Activated CD4-positive, alpha-beta T cell treated with anti-CD3 and anti-CD28 coated beads, Interleukin-2, Interleukin-6, amounts not matched to agents 100 ng/mL and 50 ng/mL, durations not matched to agents 16 hours and 8 hours (primary cell): Measurements from ENCODE around the gene TPBGL.
"Not testable (repeated sequence)": the region's sequence is repeated elsewhere in the genome, so short reads cannot be mapped to it uniquely, and the experiment has no call there.

Source experiments
- DNase-seq: peaks from one replicate; pipeline ENCODE4 v3.0.0-alpha.2; 2020

TPBGL gene

GRCh38 chr11:75273411-75274391 lies 33.1 kb downstream of the TPBGL start:
- DNase-seq: no peak

DNA sequence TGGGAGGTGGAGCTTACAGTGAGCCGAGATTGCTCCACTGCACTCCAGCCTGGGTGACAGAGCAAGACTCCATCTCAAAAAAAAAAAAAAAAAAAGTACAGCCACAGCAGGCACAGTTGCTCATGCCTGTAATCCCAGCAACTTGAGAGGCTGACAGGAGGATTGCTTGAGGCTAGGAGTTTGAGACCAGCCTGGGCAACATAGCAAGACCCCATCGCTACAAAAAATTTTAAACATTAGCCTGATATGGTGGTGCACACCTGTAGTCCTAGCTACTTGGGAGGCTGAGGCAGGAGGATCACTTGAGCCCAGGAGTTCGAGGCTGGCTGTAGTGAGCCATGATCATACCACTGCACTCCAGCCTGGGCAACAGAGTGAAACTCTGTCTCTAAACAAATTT lies 34.1 kb downstream of the TPBGL start:
- not testable (repeated sequence) for DNase-seq

DNA sequence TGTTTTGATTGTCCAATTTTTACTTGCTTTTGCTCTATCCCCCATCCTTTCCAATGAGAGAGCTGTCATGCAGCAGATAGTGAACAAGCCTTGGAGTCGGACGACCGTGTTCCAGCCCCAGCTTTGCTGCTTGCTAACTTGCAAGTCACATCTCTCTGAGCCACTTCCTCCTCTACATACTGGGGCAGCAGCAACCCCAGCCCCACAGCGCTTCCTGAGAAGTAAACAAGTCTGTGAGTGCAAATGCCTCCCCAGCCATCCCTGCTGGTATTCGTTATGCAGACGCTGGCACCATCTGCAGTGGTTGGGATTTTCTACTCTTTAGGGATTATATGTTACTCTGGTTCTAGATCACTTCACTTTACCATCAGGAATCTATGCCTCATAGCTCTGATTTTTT lies 35.0 kb downstream of the TPBGL start:
- peak; percentile 76 for DNase-seq

- DNase-seq: no peak
These were observed 35.6 kb downstream of the TPBGL start for GRCh38 chr11:75276186-75276585.

DNA sequence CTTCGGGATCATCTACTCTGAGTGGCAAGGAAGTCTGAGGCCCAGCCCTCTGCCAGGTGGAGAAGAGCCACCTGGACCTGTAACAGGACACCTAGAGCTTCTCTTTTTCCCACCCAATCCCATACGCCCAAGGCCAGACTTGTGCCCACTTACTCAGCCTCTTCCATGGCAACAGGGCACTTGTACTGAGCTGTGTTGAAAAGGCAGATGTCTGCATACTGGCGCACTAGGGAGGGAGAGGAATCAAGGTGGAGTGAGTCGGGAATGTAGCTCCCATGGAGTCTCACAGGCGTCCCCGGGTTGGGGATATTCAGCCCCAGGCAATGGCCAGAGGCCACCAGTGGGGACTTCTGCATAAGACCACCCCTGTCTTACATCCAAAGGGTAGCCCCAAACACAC lies 36.1 kb downstream of the TPBGL start:
- no peak for DNase-seq

DNA sequence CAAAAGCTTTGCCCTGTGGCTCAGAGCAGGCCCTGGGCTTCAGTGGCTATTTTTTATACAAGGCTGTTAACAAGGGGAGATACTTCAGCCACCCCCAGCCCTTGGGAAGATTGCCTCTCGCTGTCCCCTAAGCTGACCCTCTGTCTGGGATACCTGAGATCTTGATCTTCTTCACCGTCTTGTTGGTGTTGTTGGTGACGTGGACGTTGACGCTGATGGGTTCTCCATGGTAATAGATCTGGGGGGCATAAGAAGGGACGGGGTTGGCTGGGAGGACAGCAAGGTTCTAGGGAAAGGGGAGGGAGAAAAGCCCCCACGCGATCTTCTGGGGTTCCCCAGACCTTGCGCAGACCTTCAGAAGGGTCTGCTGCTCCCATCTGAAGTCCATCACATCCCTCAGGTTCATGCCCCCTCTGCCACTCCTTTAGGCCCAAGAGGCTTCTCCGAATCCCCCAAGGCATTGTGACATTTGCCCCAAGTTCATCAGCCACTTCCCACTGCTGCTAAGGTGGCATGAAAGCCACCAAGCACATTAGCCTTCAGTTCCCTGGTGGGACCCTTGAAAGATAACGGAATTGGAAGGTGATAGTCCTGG lies 36.7 kb downstream of the TPBGL start:
- DNase-seq: no peak

DNA sequence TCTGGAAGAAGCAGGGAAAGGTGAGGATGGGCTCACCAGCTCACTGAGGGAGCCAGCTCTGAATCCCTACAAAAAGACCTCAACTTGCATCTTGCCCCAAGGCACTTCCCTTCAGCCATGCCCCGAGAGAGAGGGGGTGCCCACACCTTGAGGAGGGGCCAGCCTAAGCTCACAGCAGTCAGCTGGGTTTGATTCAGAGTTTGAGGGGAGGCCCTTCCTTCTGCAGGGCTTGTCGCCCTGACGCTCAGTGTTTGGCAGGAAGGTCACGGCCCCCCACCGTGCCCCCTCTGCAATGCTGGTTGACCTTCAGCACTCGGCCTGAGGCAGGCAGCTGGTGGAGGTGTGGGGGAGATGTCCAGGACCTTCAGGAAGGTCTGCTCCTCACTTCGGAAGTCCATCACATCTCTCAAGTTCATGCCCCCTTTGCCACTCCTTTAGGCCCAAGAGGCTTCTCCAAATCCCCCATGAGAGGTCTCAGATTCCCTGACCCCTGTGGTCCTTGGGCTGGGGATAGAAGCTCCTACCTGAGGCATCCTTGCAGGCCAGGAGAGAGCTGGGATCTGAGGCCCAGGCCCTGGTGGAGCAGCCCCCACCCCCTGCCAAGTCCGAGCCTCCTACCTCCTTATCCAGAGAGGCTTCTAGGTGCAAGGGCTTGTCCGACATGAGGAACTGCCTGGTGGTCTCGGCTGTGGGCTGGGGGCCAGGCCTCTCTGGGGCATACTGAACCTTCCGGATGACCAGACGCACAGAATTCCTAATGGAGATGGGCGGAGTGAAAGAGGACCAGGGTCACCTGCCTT lies 37.6 kb downstream of the TPBGL start:
- DNase-seq: no peak

DNA sequence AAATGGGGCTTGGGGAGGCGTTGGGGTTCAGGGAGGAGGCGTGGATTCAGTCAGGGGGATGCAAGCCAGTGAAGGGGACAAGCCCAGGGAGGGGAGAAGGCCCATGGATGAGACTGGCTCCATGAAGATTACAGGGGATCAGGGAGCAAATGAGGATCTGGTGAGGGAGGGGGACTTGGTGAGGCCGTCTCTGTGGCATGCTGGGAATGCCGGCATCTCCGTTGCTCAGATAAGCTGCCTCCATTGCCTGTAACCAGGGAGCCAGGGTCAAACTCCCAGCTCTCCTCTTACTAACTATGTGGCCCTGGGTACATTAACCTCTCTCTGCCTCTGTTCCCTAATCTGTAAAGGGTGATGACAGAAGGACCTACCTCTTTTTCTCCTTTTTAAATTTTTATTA lies 38.7 kb downstream of the TPBGL start:
- DNase-seq: no peak

DNA sequence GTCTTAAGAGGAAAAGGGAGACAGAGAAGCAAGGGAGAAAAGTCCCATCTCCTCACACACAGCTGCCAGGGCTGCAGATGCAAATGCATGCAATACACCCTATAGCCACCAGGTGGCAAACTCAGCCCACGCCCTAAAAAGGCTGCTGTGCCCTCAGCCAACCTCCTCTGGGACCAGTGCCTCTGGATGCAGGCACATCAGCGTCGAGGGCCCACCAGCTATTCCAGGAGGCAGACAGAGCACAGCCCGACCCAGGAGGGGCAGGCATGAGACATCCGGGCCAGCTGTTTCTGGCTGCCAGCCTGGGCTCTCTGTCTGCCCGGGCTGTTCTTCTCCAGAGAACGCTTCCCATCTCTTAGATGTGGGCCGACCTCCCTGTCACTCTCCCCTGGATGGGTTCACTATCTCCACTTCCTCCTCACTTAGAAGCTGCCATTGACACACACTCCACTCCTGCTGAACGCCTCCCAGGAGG lies 39.7 kb downstream of the TPBGL start:
- DNase-seq: peak; percentile 81

- DNase-seq: no peak
These were observed 40.3 kb downstream of the TPBGL start for GRCh38 chr11:75280770-75281468.

DNA sequence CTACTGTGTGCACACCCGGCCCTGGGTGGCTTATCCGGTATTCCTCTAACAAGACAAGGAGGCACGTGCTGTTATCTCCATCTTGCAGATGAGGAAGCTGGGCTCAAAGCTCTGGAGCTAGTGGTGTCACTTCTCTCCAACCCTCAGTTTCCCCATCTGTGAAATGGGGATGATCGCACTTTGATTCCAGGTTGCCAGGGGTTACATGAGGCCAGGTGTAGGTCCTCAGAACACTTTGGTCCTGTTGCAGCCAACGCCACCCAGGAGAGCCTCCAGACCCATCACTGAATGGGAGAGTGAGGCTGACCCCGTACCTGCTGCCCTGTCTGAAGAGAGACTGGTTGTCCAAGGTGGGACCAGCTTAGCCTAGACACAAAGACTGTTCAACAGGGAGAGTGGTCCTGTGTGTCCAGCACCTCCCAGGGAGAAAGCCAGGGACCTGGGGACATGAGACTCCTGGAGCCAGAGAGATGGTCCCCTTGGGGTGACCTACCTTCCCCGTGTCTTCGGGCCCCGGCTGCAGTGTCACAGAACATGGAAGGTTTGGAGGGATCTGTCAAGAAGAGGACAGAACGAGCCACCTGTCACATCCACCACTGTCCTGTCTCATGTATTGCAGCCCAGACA lies 41.0 kb downstream of the TPBGL start:
- no peak for DNase-seq

DNA sequence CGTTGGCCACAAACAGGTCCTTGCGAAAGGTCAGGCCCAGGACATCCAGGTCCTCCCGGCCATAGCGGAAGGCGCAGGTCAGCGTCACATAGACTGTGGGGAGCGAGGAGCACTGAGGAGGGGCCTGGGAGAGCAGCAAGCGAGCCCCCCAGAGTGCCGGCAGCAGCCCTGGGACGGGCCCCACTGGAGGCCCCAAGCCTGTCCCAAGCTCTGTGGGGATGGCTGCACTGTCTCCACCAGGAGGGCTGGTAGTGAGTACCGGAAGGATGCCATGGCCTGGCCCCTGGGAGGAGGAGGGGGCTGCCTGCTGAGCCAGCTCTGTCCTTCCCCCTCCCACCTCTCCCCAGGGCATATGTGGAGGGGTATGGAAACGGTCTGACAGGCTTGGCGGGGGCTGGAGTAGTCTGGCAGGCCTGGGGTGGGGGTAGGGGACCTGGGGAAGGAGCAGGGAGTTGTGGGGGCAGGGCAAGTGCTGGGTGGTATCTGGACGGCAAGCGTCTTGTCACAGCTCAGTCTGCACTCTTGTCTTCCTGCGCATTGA lies 42.9 kb downstream of the TPBGL start:
- no peak for DNase-seq

GRCh38 chr11:75285776-75286360 lies 45.3 kb downstream of the TPBGL start:
- DNase-seq: no peak

GRCh38 chr11:75286826-75287465 lies 46.4 kb downstream of the TPBGL start:
- DNase-seq: no peak

- DNase-seq: no peak
These were observed 47.0 kb downstream of the TPBGL start for GRCh38 chr11:75287579-75287978.

GRCh38 chr11:75289511-75289760 lies 48.9 kb downstream of the TPBGL start:
- DNase-seq: no peak

GRCh38 chr11:75289919-75290318 lies 49.3 kb downstream of the TPBGL start:
- DNase-seq: no peak

DNA sequence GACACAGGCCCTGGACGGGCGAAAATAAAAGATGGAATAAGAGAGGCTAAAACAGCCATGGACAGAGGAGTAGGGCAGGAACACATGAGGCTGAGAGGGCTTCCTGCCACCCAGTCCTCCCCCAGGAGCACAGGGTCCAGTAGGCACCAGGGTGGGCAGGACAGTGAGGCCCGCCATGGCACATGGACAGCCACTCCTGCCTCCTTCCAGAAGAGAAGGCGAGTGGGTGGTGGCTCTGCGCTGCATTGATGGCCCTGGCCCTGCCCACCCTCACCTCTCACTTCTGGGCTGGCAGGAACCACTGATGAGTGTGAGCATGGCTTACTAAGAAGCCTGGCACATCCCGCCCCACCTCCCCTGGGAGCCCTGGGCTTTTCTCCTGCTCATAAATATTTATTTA lies 51.2 kb downstream of the TPBGL start:
- no peak for DNase-seq

- no peak for DNase-seq
These were observed 52.4 kb downstream of the TPBGL start for GRCh38 chr11:75292943-75293342.
